NCI-H187 treated with DMSO at 0.1 percent for 48 hours (cell line): ENCODE measurements around the gene USP47.

ENCODE experiments used
- DNase-seq: peaks from one replicate; lab custom pipeline; 2025; lab: John Stamatoyannopoulos, UW

The USP47 gene

GRCh38 chr11:11967669-11968510 lies 126.1 kb downstream of the USP47 start:
- no peak for DNase-seq

GRCh38 chr11:11968511-11969280 lies 126.9 kb downstream of the USP47 start:
- no peak for DNase-seq

GRCh38 chr11:11969380-11970215 lies 127.8 kb downstream of the USP47 start:
- no peak for DNase-seq

GRCh38 chr11:11970556-11970955 lies 128.8 kb downstream of the USP47 start:
- no peak for DNase-seq

- no peak for DNase-seq
These were observed 130.3 kb downstream of the USP47 start for GRCh38 chr11:11971906-11972547.

- DNase-seq: no peak
These were observed 131.1 kb downstream of the USP47 start for GRCh38 chr11:11972730-11973341.

- no peak for DNase-seq
These were observed 131.6 kb downstream of the USP47 start for GRCh38 chr11:11973361-11973800.

GRCh38 chr11:11973866-11974265 lies 132.1 kb downstream of the USP47 start:
- no peak for DNase-seq

- no peak for DNase-seq
These were observed 133.7 kb downstream of the USP47 start for GRCh38 chr11:11975201-11976092.

- no peak for DNase-seq
These were observed 134.8 kb downstream of the USP47 start for GRCh38 chr11:11976481-11977127.

GRCh38 chr11:11977206-11977938 lies 135.6 kb downstream of the USP47 start:
- DNase-seq: no peak

- no peak for DNase-seq
These were observed 136.4 kb downstream of the USP47 start for GRCh38 chr11:11978098-11978637.

GRCh38 chr11:11978792-11979487 lies 137.2 kb downstream of the USP47 start:
- DNase-seq: no peak

- no peak for DNase-seq
These were observed 137.8 kb downstream of the USP47 start for GRCh38 chr11:11979488-11980117.

GRCh38 chr11:11980200-11980599 lies 138.4 kb downstream of the USP47 start:
- no peak for DNase-seq

- no peak for DNase-seq
These were observed 139.1 kb downstream of the USP47 start for GRCh38 chr11:11980841-11981308.

- DNase-seq: no peak
These were observed 139.6 kb downstream of the USP47 start for GRCh38 chr11:11981364-11981763.
